Measurements from ENCODE around the gene TBL1X.

Gene TBL1X

GRCh38 chrX:9700555-9700954 lies 235.7 kb downstream of the TBL1X start:
- TF ChIP-seq, protein P1, sequence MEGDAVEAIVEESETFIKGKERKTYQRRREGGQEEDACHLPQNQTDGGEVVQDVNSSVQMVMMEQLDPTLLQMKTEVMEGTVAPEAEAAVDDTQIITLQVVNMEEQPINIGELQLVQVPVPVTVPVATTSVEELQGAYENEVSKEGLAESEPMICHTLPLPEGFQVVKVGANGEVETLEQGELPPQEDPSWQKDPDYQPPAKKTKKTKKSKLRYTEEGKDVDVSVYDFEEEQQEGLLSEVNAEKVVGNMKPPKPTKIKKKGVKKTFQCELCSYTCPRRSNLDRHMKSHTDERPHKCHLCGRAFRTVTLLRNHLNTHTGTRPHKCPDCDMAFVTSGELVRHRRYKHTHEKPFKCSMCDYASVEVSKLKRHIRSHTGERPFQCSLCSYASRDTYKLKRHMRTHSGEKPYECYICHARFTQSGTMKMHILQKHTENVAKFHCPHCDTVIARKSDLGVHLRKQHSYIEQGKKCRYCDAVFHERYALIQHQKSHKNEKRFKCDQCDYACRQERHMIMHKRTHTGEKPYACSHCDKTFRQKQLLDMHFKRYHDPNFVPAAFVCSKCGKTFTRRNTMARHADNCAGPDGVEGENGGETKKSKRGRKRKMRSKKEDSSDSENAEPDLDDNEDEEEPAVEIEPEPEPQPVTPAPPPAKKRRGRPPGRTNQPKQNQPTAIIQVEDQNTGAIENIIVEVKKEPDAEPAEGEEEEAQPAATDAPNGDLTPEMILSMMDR (IDR thresholded peaks at IDR 0.05; ENCODE audit: low read depth, low read length, missing control alignments), result no peak

GRCh38 chrX:9701790-9702189 lies 236.9 kb downstream of the TBL1X start:
- TF ChIP-seq, protein P1 (IDR thresholded peaks at IDR 0.05; ENCODE audit: low read depth, low read length, missing control alignments), result no peak
- no peak for DNase-seq (ENCODE audit: low read depth)
- H3K4me3 ChIP-seq (ENCODE audit: low read depth, low read length), result no peak overlapping the region

More at GRCh38 chrX:9700555-9700954, 235.7 kb downstream of the TBL1X start:
- no peak for DNase-seq (ENCODE audit: low read depth)
- no peak overlapping the region for H3K4me3 ChIP-seq (ENCODE audit: low read depth, low read length)

DNA sequence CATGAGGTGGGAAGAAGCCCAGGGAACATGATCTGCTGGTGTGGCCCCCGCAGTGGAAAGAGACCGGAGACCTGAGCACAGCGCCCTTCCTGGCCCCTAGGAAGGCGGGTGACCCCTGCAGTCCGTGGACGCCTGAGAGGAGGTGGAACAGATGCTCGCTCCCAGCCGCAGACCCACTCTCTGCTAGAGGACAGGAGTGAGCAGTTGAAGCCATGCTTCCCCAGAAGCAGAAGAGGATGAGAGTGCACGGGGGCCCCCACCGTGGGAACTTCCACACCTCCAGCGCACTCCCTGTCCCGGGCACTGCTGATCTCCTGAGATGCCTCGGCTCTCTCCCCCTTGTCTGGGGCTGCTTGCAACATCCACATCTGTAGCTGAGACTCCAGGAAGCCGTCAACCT lies 238.5 kb downstream of the TBL1X start:
- DNase-seq (ENCODE audit: low read depth), result no peak
- no peak overlapping the region for H3K4me3 ChIP-seq (ENCODE audit: low read depth, low read length)
- TF ChIP-seq, protein P1 (IDR thresholded peaks at IDR 0.05; ENCODE audit: low read depth, low read length, missing control alignments), result no peak

DNA sequence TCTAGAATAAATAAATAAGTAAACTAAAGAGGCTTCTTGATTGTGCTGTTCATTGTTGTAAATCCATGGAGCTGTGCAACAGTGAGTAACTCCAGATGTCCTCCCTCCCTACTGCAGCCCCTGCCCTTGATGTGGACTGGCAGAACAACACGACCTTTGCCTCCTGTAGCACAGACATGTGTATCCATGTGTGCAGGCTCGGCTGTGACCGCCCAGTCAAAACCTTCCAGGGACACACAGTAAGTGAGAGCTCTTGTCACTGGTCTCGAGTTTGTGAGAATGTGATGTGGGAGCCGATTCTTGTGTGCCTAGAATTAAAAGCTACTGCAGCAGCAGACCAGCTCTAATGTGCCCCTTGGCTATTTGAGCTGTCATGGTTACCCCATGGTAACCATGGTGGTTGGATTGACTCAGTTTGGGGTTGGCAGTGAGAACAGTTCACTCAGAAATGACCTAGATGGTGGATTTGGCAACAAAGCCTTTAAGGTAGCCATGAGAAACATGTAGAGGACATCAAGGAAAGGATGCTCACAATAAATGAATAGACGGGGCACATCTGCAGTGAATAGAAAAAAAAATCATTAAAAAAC lies 240.1 kb downstream of the TBL1X start:
- no peak overlapping the region for H3K4me3 ChIP-seq (ENCODE audit: low read depth, low read length)
- TF ChIP-seq, protein P1 (IDR thresholded peaks at IDR 0.05; ENCODE audit: low read depth, low read length, missing control alignments), result no peak
- no peak for DNase-seq (ENCODE audit: low read depth)

GRCh38 chrX:9706421-9706820 lies 241.6 kb downstream of the TBL1X start:
- DNase-seq (ENCODE audit: low read depth), result no peak
- TF ChIP-seq, protein P1 (IDR thresholded peaks at IDR 0.05; ENCODE audit: low read depth, low read length, missing control alignments), result no peak
- no peak overlapping the region for H3K4me3 ChIP-seq (ENCODE audit: low read depth, low read length)

DNA sequence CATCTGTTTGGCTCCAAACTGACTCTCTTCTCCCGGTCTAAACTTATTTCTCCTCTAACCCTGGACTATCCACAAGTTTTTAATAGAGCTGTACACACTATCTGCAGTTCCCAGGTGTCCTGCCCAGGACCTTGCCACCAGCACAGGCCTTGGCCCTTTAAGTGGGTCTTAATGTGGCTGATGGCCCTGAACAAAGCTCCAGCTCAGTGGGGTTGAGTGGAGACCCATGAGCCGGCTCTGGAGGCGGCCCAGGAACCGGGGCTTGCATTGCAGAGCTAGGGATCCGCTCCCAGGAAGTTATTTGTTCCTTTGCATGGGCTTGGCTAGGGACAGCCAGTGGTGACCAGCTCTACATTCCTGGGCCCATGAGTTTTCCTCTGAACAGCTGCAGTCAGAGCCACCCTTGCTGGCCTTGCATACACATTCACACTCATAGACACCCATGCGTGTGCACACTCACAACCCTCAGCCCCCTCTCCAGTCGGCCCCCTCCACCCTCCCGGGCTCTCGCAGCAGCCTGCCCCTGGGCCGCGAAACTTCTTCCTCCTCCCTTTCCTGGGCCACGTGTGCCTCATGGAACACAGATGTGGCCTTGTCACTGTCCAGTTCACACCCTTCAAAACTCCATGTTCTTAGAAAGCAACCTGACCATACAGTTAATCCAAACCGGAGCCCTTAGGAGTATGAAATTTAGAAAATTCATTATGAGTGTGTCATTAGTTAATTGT lies 242.6 kb downstream of the TBL1X start:
- TF ChIP-seq, protein P1 (IDR thresholded peaks at IDR 0.05; ENCODE audit: low read depth, low read length, missing control alignments), result no peak
- no peak for DNase-seq (ENCODE audit: low read depth)
- no peak overlapping the region for H3K4me3 ChIP-seq (ENCODE audit: low read depth, low read length)

DNA sequence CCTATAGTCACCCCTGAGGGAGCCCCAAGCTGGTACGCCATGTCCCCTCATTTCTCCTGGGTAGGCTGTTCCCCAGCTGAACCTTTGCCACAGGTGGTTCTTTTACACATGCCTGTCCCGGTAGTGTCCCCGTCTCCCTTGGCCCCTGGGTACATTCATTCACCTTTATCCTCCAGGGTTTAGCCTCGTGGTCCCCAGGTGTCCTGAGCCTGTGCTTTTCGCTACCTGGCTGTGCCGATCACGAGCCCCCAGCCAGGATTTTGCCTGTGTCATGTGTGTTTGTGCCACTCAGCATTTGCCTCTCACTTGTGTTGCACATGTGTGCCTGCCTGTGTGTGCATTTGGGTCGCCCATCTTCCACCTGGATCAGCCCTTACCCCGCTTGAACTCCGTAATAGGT lies 243.2 kb downstream of the TBL1X start:
- H3K4me3 ChIP-seq (ENCODE audit: low read depth, low read length), result no peak overlapping the region
- no peak for DNase-seq (ENCODE audit: low read depth)
- TF ChIP-seq, protein P1 (IDR thresholded peaks at IDR 0.05; ENCODE audit: low read depth, low read length, missing control alignments), result no peak

Measured in GM12864 (cell line).